KOPT-K1 (cell line): ENCODE measurements around the gene BCL3.
"Not testable (repeated sequence)": the region's sequence is repeated elsewhere in the genome, so short reads cannot be mapped to it uniquely, and the experiment has no call there.

Experiments
- H3K27ac ChIP-seq: fragments of 200-600 bp; sonication (generic); 2 replicates; pipeline ENCODE4 v1.5.1; 2016; ENCODE audit warnings: antibody characterized with exemption, mild to moderate bottlenecking, low read depth, low read length; ENCODE audit not compliant: poor library complexity, severe bottlenecking
- H3K36me3 ChIP-seq: fragments of 200-600 bp; sonication (generic); 2 replicates; pipeline ENCODE4 v1.5.1; 2017; ENCODE audit warnings: antibody characterized with exemption, mild to moderate bottlenecking, low read length, moderate library complexity; ENCODE audit not compliant: insufficient read depth
- H3K9me3 ChIP-seq: fragments of 200-600 bp; sonication (generic); 2 replicates; pipeline ENCODE4 v1.5.1; 2017; ENCODE audit warnings: antibody characterized with exemption, low read length, mild to moderate bottlenecking; ENCODE audit not compliant: insufficient read depth, poor library complexity, severe bottlenecking

BCL3 gene

DNA sequence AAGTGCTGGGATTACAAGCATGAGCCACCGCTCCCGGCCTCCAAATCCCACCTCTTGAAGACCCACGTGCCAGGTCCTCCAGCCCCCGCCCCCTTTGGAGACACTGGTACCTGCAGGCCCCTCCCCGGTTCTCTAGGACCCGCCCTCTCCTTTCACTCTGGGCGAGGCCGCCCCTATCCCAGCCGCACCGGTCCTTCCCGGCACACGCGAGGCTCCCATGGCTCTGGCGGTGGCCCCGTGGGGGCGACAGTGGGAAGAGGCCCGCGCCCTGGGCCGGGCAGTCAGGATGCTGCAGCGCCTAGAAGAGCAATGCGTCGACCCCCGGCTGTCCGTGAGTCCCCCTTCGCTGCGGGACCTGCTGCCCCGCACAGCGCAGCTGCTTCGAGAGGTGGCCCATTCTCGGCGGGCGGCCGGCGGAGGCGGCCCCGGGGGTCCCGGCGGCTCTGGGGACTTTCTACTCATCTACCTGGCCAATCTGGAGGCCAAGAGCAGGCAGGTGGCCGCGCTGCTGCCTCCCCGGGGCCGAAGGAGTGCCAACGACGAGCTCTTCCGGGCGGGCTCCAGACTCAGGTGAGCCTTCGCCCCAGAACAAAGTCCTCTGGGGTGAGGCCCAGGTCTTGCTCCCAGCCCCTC lies 29.3 kb downstream of the BCL3 start, which contains the start of gene CBLC:
CBLC (plus strand) TSS at position 176 of the 633 bp plus-strand sequence; CDS start at position 218, 42 bp downstream.
- no peaks in the 10 kb centered on the region for H3K36me3 ChIP-seq
- H3K27ac ChIP-seq: no peak within 1 kb of the TSS
- H3K9me3 ChIP-seq: no peaks in the 10 kb centered on the region

GRCh38 chr19:44779150-44779549 lies 30.6 kb downstream of the BCL3 start:
- H3K27ac ChIP-seq: no peak overlapping the region
- no peaks in the 10 kb centered on the region for H3K36me3 ChIP-seq
- H3K9me3 ChIP-seq: no peaks in the 10 kb centered on the region

GRCh38 chr19:44781694-44782093 lies 33.2 kb downstream of the BCL3 start:
- H3K36me3 ChIP-seq, H3K9me3 ChIP-seq, H3K27ac ChIP-seq: not testable (repeated sequence)

GRCh38 chr19:44782729-44783128 lies 34.2 kb downstream of the BCL3 start:
- Histone ChIP-seq H3K9me3 (no peaks in the 10 kb centered on the region), H3K27ac (no peak overlapping the region), H3K36me3 (no peaks in the 10 kb centered on the region)

DNA sequence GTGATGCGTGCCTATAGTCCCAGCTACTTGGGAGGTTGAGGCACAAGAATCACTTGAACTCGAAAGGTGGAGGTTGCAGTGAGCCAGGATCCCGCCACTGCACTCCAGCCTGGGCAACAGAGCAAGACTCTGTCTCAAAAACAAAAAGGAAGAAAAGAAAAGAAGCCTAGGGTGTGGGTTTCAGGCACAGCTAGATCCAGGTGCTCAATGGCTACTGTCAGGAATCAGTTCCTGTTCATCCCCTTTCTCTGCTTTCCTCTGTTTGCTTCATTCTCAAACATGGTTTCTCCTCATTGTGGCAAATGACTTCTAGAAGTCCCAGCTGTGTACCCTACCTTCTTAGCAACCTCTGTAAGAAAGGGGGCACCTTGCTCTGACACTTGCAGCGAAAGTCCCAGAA lies 35.0 kb downstream of the BCL3 start:
- Histone ChIP-seq H3K36me3 (no peaks in the 10 kb centered on the region), H3K9me3 (no peaks in the 10 kb centered on the region), H3K27ac (no peak overlapping the region)

DNA sequence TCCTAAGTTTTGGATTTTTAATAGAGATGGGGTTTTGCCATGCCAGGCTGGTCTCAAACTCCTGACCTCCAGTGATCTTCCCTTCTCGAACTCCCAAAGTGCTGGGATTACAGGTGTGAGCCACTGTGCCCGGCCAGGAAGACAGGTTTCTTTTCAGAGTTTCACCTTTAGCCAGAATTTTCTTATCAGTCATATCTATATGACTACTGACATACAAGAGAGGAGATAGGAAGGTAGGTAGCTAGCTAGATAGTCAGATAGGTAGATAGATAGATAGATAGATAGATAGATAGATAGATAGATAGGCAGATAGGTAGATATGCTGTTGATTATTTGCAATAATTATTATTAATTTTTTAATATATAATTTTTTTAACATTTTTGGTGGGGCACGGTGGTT lies 36.8 kb downstream of the BCL3 start:
- Histone ChIP-seq H3K36me3 (no peaks in the 10 kb centered on the region), H3K9me3 (no peaks in the 10 kb centered on the region), H3K27ac (no peak overlapping the region)

DNA sequence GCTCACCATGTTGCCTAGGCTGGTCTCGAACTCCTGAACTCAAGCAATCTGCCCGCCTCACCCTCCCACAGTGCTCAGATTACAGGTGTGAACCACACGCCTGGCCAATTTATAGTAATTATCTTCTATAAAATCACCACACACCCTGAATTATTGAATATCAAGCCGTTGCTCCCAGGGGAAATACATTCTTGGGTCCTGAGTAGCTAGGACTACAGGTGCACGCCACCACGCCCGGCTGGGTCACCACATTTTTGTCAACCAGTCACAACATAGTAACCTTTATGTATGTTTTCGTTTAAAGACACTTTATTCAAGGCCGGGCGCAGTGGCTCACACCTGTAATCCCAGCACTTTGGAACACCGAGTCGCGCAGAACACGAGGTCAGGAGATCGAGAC lies 37.5 kb downstream of the BCL3 start:
- Histone ChIP-seq H3K36me3 (no peaks in the 10 kb centered on the region), H3K27ac (no peak overlapping the region), H3K9me3 (no peaks in the 10 kb centered on the region)

DNA sequence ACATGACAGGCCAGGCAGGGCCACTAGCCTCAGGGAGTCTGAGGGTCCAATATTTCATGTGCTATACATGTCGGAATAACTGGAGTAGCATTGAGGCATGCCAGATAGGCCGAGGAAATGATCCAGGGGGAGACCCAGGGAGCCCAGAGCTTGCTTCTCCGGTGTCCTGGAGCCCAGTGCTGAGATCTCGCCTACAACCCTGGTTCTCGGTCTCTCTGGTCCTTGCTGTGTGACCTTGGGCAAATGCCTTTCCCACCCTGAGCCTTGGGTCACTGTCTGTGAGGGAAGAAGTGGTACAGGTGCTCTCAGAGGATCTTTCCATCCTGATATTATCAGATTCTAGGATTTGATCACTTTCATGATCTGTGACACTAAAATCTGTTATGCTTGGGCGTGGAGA lies 40.5 kb downstream of the BCL3 start:
- Histone ChIP-seq H3K36me3 (no peaks in the 10 kb centered on the region), H3K9me3 (no peaks in the 10 kb centered on the region), H3K27ac (no peak overlapping the region)

DNA sequence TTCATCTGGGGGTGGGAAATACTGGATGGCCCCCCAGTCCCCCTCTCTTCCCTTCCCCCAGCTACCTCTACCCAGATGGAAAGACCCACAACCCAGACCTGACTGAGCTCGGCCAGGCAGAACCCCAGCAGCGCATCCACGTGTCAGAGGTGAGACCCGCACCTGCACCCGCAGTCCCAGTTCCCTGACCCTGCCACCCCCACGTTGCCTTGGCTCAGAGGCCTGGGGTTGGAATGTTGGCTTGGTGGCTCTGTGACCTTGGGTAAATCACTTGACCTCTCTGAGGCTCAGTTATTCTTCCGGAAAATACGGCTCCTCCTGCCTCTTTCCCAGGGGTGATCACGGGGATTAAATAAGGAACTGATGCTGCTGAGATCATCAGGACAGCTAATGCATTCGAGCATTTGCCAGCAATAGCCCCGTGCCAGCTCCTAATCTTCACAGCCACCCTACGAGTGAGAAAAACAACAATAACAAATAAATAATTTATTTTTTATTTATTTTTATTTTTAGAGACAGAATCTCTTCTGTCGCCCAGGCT lies 41.5 kb downstream of the BCL3 start:
- Histone ChIP-seq H3K36me3 (no peaks in the 10 kb centered on the region), H3K9me3 (no peaks in the 10 kb centered on the region), H3K27ac (no peak overlapping the region)

DNA sequence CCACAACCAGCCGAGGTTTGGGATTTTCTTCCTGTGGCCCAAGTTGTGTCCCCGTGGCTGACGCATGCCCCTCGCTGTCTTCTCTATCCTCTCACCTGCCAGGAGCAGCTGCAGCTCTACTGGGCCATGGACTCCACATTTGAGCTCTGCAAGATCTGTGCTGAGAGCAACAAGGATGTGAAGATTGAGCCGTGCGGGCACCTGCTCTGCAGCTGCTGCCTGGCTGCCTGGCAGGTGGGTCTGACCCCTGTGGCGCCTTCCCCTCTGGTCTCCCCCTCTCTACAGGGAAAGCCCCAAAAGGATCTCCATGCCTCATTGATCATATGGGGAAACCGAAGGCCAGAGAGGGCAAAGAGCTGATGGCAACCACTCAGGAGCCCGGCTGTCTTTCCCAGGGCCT lies 43.8 kb downstream of the BCL3 start:
- Histone ChIP-seq H3K9me3 (no peaks in the 10 kb centered on the region), H3K27ac (no peak overlapping the region), H3K36me3 (no peaks in the 10 kb centered on the region)

- H3K9me3 ChIP-seq: no peaks in the 10 kb centered on the region
- H3K27ac ChIP-seq: no peak overlapping the region
- H3K36me3 ChIP-seq: no peaks in the 10 kb centered on the region
Observed at GRCh38 chr19:44794610-44795009, 46.1 kb downstream of the BCL3 start.

- H3K36me3 ChIP-seq: no peaks in the 10 kb centered on the region
- no peak overlapping the region for H3K27ac ChIP-seq
- H3K9me3 ChIP-seq: no peaks in the 10 kb centered on the region
Observed at GRCh38 chr19:44795398-44795987, 47.0 kb downstream of the BCL3 start.

DNA sequence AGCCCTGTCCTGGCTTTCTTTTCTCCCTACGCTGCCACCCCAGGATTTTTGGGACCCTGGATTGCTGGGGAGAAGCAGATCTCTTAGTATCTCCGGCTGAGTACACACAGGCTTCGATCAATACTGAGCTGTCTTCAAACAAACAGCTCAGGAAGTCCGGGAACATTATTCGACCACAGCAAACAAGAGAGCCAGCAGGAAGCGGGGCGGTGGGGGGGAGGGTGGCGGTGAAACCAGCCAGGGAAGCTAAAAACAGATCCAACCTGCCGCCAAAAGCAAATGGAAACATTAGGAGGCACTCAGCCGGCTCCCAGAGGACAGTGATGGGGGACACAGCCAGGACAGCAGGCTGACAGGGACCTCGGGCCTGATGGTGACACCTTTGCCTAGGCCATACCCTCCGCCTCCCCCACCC lies 48.2 kb downstream of the BCL3 start:
- Histone ChIP-seq H3K36me3 (no peaks in the 10 kb centered on the region), H3K9me3 (no peaks in the 10 kb centered on the region), H3K27ac (no peak overlapping the region)

- no peaks in the 10 kb centered on the region for H3K36me3 ChIP-seq
- H3K27ac ChIP-seq: no peak overlapping the region
- no peaks in the 10 kb centered on the region for H3K9me3 ChIP-seq
Observed at GRCh38 chr19:44799627-44800346, 51.3 kb downstream of the BCL3 start.

- H3K9me3 ChIP-seq: no peaks in the 10 kb centered on the region
- no peaks in the 10 kb centered on the region for H3K36me3 ChIP-seq
- H3K27ac ChIP-seq: no peak overlapping the region
Observed at GRCh38 chr19:44800461-44800860, 52.0 kb downstream of the BCL3 start.
